Cardiac muscle cell (in vitro differentiated cells and primary cell): Measurements from ENCODE around the gene ERBB2. TPM values are rescaled to one million over a fixed set of nuclear protein-coding genes. Genes with fewer than 3 reads are reported as not detected.

Source experiments
- DNase-seq, 2 donors: peaks; one replicate each; pipeline versions ENCODE4 v3.0.0 to v3.0.0-alpha.2; 2010 to 2017; ENCODE audit warnings: low read depth in 1 of 2, low spot score in 1 of 2
- H3K27ac ChIP-seq: fragments of 200-600 bp; sonication (generic); 2 replicates; pipeline ENCODE4 v1.5.1; 2016
- H3K27me3 ChIP-seq: fragments of 200-600 bp; sonication (generic); 2 replicates; pipeline ENCODE4 v1.6.0; 2016; ENCODE audit warnings: control low read depth
- H3K36me3 ChIP-seq: fragments of 200-600 bp; sonication (generic); 2 replicates; pipeline ENCODE4 v1.5.1; 2016; ENCODE audit warnings: control low read depth
- H3K4me1 ChIP-seq: fragments of 200-600 bp; sonication (generic); 2 replicates; pipeline ENCODE4 v1.8.1; 2017; ENCODE audit warnings: low read depth, mild to moderate bottlenecking, mixed run types
- H3K4me3 ChIP-seq: fragments of 200-600 bp; sonication (generic); 2 replicates; pipeline ENCODE4 v1.5.1; 2016; ENCODE audit warnings: mild to moderate bottlenecking
- H3K9me3 ChIP-seq: fragments of 200-600 bp; sonication (generic); 2 replicates; pipeline ENCODE4 v1.5.1; 2017; ENCODE audit warnings: low read depth, mild to moderate bottlenecking, control low read depth
- polyA plus RNA-seq: library from polyadenylated mRNA; unstranded; fragments of >200 nt; fragmentation: Nextera tagmentation; extraction: Ambion mirVana; gene quantifications from 2 replicates; pipeline ENCODE4 v1.2.1, GENCODE V29; 2016
- total RNA-seq: library from RNA; depleted of rRNA; stranded (reverse); fragments of >200 nt; gene quantifications from 2 replicates; pipeline ENCODE4 v1.2.3, GENCODE V29; 2016
- TF ChIP-seq, protein P1 (sequence below): IDR thresholded peaks from 2 replicates; pipeline ENCODE4 v1.5.1; 2012; ENCODE audit warnings: low read depth, mild to moderate bottlenecking, low read length

Gene ERBB2
- total and polyA plus RNA-seq, 2 experiments from 2014 or later: 194 to 310 TPM

DNA sequence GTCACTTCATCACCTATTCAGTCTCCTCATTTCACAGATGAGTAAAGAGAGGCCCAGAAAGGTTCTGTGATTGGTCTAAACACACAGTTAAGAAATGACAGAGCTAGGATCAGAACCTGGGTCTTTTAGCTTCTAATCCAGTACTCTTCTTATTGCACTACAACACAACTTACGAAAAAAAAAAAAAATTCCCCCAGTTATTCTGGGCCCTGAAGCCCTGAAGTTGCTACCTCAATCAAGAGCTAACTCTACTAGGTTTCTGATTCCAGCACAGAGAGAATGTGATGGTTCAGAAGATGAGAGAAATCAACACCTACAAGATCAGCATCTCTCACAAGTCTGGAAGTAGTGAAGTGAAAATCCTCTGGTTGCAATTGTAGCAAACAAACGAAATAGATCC is 75.2 kb downstream of the ERBB2 start:
- TF ChIP-seq, protein P1, sequence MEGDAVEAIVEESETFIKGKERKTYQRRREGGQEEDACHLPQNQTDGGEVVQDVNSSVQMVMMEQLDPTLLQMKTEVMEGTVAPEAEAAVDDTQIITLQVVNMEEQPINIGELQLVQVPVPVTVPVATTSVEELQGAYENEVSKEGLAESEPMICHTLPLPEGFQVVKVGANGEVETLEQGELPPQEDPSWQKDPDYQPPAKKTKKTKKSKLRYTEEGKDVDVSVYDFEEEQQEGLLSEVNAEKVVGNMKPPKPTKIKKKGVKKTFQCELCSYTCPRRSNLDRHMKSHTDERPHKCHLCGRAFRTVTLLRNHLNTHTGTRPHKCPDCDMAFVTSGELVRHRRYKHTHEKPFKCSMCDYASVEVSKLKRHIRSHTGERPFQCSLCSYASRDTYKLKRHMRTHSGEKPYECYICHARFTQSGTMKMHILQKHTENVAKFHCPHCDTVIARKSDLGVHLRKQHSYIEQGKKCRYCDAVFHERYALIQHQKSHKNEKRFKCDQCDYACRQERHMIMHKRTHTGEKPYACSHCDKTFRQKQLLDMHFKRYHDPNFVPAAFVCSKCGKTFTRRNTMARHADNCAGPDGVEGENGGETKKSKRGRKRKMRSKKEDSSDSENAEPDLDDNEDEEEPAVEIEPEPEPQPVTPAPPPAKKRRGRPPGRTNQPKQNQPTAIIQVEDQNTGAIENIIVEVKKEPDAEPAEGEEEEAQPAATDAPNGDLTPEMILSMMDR: no peak
- DNase-seq: no peak
- H3K4me1 ChIP-seq: peaks cover 6% of the 10 kb centered on the region
- H3K9me3 ChIP-seq: no peaks in the 10 kb centered on the region
- H3K36me3 ChIP-seq: no peaks in the 10 kb centered on the region
- H3K27me3 ChIP-seq: no peaks in the 10 kb centered on the region
- no peak overlapping the region for H3K27ac ChIP-seq
- no peak overlapping the region for H3K4me3 ChIP-seq

DNA sequence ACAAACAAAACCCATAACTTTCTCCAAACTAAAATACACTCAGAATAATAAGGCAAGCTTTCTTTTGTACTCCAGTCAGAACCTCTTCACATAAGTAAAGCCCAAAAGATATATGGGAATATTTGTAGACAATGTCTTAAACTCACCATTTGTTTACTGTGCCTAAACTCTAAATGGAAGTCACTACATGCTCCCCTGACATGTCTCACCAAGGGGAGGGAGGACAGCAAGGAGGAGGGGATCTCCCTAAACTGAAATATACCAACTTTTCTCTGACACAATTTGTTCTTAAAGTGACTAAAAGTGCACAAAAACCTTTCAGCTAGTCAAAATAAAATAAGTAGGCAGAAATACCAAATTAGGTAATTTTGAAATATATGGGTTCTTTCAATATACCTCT is 76.4 kb downstream of the ERBB2 start:
- H3K27me3 ChIP-seq: no peaks in the 10 kb centered on the region
- H3K4me1 ChIP-seq: peaks cover 6% of the 10 kb centered on the region
- H3K4me3 ChIP-seq: no peak overlapping the region
- no peaks in the 10 kb centered on the region for H3K36me3 ChIP-seq
- TF ChIP-seq, protein P1: no peak
- no peaks in the 10 kb centered on the region for H3K9me3 ChIP-seq
- no peak for DNase-seq
- H3K27ac ChIP-seq: no peak overlapping the region

- H3K4me1 ChIP-seq: peaks cover 6% of the 10 kb centered on the region
- TF ChIP-seq, protein P1: no peak
- H3K36me3 ChIP-seq: no peaks in the 10 kb centered on the region
- DNase-seq: no peak
- H3K27ac ChIP-seq: no peak overlapping the region
- no peaks in the 10 kb centered on the region for H3K9me3 ChIP-seq
- no peak overlapping the region for H3K4me3 ChIP-seq
- H3K27me3 ChIP-seq: no peaks in the 10 kb centered on the region
Observed at GRCh38 chr17:39777534-39778365, 77.9 kb downstream of the ERBB2 start.

Other genes starting within 250 kb of the ERBB2 start
- gene MED1, start 248.8 kb upstream of the ERBB2 start, total RNA-seq: 13.2 and 17.6 TPM in 2 replicates
- 12.7 and 20.7 TPM in 2 replicates for gene MED1, start 248.8 kb upstream of the ERBB2 start, polyA plus RNA-seq
- gene CDK12, start 238.6 kb upstream of the ERBB2 start, total RNA-seq: 31.2 and 47.1 TPM in 2 replicates
- 10.9 and 14.1 TPM in 2 replicates for gene CDK12, start 238.6 kb upstream of the ERBB2 start, polyA plus RNA-seq
- gene NEUROD2, start 92.1 kb upstream of the ERBB2 start, total RNA-seq: not detected in 2 replicates
- not detected in 2 replicates for gene NEUROD2, start 92.1 kb upstream of the ERBB2 start, polyA plus RNA-seq
- 4.3 and 17.7 TPM in 2 replicates for gene PPP1R1B, start 73.1 kb upstream of the ERBB2 start, total RNA-seq
- 7.6 and 20.3 TPM in 2 replicates for gene PPP1R1B, start 73.1 kb upstream of the ERBB2 start, polyA plus RNA-seq
- gene STARD3, start 62.9 kb upstream of the ERBB2 start, total RNA-seq: 67.1 and 84.1 TPM in 2 replicates
- gene STARD3, start 62.9 kb upstream of the ERBB2 start, polyA plus RNA-seq: 47.9 and 62.6 TPM in 2 replicates
- 61.5 and 79.1 TPM in 2 replicates for gene TCAP, start 34.7 kb upstream of the ERBB2 start, total RNA-seq
- 105 and 133 TPM in 2 replicates for gene TCAP, start 34.7 kb upstream of the ERBB2 start, polyA plus RNA-seq
- gene PNMT, start 31.6 kb upstream of the ERBB2 start, total RNA-seq: 21.0 and 27.2 TPM in 2 replicates
- gene PNMT, start 31.6 kb upstream of the ERBB2 start, polyA plus RNA-seq: 11.9 and 14.7 TPM in 2 replicates
- 22.5 and 34.2 TPM in 2 replicates for gene PGAP3, start 12.0 kb upstream of the ERBB2 start, total RNA-seq
- gene PGAP3, start 12.0 kb upstream of the ERBB2 start, polyA plus RNA-seq: 29.7 and 31.3 TPM in 2 replicates
- gene MIEN1, start 30.5 kb downstream of the ERBB2 start, total RNA-seq: 31.6 and 64.3 TPM in 2 replicates
- 87.8 and 104 TPM in 2 replicates for gene MIEN1, start 30.5 kb downstream of the ERBB2 start, polyA plus RNA-seq
- gene GRB7, start 37.9 kb downstream of the ERBB2 start, total RNA-seq: 1.9 and 6.6 TPM in 2 replicates
- gene GRB7, start 37.9 kb downstream of the ERBB2 start, polyA plus RNA-seq: 1.8 and 5.6 TPM in 2 replicates
- gene IKZF3, start 164.2 kb downstream of the ERBB2 start, total RNA-seq: 0.04 TPM in 1 of 2 replicates, not detected in the other
- gene IKZF3, start 164.2 kb downstream of the ERBB2 start, polyA plus RNA-seq: 0.02 TPM in 1 of 2 replicates, not detected in the other
- not detected in 2 replicates for gene ZPBP2, start 168.1 kb downstream of the ERBB2 start, total RNA-seq
- not detected in 2 replicates for gene ZPBP2, start 168.1 kb downstream of the ERBB2 start, polyA plus RNA-seq
- gene GSDMB, start 218.6 kb downstream of the ERBB2 start, total RNA-seq: 12.6 and 17.3 TPM in 2 replicates
- 3.1 and 5.2 TPM in 2 replicates for gene GSDMB, start 218.6 kb downstream of the ERBB2 start, polyA plus RNA-seq
- gene ORMDL3, start 227.5 kb downstream of the ERBB2 start, total RNA-seq: 49.4 and 52.8 TPM in 2 replicates
- gene ORMDL3, start 227.5 kb downstream of the ERBB2 start, polyA plus RNA-seq: 21.9 and 24.3 TPM in 2 replicates
- not detected in 2 replicates for gene LRRC3C, start 227.7 kb downstream of the ERBB2 start, total RNA-seq
- gene LRRC3C, start 227.7 kb downstream of the ERBB2 start, polyA plus RNA-seq: not detected in 2 replicates